Stimulated activated CD4-positive, alpha-beta T cell treated with anti-CD3 and anti-CD28 coated beads, Interleukin-12 subunit alpha, Interleukin-12 subunit beta, amount 100 ng/mL, for 24 hours (primary cell): ENCODE results near the gene NCBP3.
"Not testable (repeated sequence)": the region's sequence is repeated elsewhere in the genome, so short reads cannot be mapped to it uniquely, and the experiment has no call there.

Source experiments
- DNase-seq, 2 experiments: peaks; one replicate each; pipeline ENCODE4 v3.0.0-alpha.2; 2020; ENCODE audit warnings: low read depth in 2 of 2

NCBP3 gene

GRCh38 chr17:3812771-3813170, 33.3 kb downstream of the NCBP3 start:
- DNase-seq = no peak

DNA sequence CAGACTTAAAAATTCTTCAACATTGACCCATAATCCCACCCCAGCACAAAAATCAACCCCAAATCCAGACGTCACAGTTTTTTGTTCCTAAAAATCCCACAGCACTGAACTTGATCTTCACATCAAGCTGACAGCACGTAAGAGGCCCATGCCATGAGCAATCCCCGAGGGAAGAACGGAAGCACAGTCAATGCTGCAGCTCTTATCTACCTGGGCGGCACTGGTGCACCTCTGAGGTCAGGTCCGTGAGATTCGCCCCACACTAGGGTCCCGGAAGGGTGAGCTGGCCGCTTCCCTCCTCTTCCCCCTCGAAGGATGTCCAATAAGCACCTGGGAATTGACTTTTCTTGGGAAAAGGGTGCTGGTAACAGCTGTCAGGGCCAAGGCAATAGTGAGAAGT, 33.8 kb downstream of the NCBP3 start:
- no peak for DNase-seq

- no peak for DNase-seq
Observed at GRCh38 chr17:3810019-3810418, 36.0 kb downstream of the NCBP3 start.

DNA sequence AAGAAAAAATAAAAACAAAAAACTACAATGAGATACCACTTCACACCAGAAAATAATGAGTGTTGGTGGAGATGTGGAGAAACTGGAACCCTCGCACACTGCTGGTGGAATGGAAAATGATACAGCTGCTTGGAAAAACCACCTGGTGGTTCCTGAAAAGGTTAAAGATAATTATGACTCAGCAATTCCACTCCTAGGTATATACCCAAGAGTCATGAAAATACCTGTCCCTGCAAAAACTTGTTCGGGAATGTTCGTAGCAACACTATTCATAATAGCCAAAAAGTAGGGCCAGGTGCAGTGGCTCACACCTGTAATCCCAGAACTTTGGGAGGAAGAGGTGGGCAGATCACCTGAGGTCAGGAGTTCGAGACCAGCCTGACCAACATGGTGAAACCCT, 36.9 kb downstream of the NCBP3 start:
- DNase-seq = no peak

GRCh38 chr17:3808701-3809100, 37.3 kb downstream of the NCBP3 start:
- DNase-seq = no peak

DNA sequence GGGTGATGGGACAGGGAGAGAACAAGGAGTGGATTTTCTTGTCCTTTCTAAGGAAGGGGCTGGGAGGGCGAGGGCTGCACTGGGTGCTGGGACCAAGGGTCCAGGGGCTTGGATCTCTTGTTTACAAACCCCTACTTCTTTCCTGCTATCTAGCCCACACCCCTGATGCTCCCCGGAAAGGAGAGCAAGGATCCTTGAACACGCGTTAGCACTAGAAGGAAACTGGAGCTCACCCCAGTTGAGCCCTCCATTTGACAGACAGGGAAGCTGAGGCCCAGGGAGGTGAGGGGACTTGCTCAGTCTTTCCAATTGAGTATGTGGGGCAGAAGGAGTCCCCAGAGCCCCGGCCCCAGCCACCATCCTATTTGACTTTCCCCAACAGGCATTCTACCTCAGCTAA, 40.5 kb downstream of the NCBP3 start:
- DNase-seq = no peak

- DNase-seq = no peak
Observed at GRCh38 chr17:3804503-3804931, 41.5 kb downstream of the NCBP3 start.

- no peak for DNase-seq
Observed at GRCh38 chr17:3803308-3803640, 42.8 kb downstream of the NCBP3 start.

DNA sequence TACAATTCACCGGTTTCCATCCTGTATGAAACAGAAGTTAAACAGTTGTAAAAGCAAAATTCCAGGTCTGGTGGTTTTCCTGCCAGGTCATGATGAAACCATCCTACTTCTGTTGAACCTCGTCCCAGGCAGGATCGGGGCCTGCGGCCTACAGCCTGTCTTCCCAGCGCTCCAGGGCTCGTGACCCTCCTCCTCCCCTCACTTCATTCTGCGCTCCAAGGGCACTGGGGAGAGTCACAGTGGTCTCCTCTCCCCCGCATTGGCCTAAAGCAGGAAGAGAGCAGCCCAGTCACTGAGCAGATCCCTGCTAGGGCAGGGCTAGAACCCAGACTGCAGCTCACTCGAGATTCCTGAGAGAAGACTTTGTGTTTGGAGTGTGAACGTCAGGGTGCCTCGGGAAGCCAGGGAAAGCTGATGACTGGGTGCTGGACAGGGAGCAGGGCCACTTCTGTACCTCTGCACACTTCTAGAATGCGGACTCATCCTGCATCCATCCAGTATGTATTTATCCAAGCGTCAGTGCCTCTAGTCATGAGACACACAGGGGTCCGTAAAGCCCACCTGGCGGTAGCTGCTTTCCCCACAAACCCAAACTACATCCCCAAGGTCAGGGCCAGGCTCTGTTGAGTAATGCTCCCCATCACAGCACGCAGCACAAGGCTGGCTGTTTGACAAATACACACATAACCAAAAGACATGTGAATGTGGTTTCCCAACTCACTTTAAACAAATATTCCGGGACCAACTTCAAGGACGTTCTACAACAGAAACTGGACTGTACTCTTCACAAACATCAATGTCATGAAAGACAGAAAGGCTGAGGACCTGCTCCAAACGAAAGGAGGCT, 43.4 kb downstream of the NCBP3 start:
- DNase-seq = no peak

DNA sequence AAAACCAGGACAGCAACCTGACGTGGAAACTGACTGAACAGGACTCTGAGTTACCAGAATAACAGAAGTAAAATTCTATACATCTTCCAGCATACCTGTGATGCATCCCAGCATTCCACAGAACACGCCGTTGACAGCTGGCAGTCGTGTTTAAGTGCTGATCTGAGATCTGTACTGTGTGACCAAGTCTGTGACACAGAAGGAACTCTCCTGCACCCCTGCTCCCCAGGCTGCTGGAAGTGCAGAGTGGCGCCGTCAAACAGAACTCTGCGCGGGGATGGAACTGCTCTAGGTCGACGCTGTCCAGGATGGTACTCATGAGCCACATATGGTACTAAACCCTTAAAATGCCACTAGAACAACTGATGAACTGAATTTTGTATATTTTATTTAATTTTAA, 44.3 kb downstream of the NCBP3 start:
- DNase-seq = no peak

DNA sequence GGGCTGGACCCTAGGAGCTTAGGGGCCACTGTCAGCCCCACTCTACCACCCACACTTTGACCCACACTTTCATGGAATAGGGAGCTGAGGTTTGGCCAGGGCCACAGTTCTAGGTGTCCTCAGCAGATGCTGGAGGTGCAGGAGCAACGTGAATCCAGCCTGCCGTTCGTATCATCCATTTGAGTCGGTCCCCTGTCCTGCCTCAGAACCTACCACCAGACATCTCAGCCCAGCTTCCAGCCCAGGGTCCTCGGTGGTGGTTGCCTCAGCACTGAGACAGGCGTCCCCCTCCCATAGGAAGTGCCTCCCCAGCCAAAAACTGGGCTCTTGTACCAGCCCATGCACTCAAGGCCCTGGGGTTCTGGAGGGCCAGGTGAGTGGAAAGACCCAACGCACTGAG, 44.7 kb downstream of the NCBP3 start:
- DNase-seq = no peak

- no peak for DNase-seq
Observed at GRCh38 chr17:3800362-3801271, 45.4 kb downstream of the NCBP3 start, which contains the start of gene ITGAE. Gene ITGAE (minus strand): TSS chr17:3801188. CDS start chr17:3801144, 44 bp downstream.

GRCh38 chr17:3799181-3799945, 46.7 kb downstream of the NCBP3 start:
- no peak for DNase-seq

DNA sequence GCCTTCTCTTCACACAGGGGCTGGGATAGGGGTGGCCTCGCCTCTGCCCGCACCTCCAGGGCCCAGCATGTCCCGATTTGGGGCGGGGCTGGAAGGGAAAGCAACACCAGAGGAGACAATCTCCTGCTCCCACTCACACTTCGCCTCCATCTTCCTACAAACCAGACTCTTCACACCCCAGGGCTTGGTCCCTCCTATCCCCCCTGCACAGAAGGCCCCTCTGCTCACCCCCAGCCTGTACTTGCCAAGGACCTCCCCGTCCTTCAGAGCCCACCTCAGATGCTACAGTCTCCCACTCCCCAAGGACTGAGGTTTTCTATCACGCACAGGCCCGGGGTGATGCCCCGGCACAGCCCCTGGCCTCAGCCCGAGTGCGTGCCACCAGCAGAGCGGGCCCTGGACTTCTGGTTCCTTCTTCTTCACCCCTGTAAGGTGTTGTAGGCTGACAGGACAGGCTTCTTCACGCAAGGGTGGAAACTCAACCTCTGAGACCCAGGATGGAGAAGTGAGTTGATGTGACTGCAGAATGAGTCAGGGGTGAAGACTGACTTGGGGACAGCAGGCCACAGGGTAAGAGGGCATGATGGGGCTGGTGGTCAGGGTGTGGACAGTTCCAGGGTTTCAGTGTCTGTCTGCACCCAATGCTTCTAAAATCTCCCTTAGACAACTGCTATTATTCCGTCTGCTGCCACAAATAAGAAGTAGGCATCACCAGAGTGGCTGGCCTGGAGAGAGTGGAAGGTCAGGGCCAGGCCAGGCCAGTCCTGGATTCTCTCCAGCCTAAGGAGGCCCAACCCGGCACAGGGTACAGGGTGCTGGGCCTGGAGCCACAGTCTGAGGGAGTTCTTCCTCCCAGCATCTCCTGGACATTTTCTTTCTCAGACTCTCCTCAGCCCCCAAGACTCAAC, 47.5 kb downstream of the NCBP3 start:
- no peak for DNase-seq

DNA sequence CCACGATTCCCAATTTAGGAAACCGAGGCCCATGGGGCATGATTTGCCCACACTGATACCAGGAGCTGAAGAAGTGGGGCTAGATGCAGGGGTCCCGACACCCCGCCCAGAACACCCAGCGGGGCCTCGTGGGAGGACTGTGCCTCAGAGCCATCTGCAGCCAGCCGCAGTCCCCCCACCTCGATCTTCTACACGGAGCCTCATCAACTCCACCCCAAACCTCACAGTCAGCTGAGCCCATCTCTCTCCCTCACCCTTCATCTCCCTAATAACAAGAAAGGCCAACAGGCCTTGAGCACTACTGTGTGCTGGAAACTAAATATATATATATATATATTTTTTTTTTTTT, 49.2 kb downstream of the NCBP3 start:
- DNase-seq = no peak

DNA sequence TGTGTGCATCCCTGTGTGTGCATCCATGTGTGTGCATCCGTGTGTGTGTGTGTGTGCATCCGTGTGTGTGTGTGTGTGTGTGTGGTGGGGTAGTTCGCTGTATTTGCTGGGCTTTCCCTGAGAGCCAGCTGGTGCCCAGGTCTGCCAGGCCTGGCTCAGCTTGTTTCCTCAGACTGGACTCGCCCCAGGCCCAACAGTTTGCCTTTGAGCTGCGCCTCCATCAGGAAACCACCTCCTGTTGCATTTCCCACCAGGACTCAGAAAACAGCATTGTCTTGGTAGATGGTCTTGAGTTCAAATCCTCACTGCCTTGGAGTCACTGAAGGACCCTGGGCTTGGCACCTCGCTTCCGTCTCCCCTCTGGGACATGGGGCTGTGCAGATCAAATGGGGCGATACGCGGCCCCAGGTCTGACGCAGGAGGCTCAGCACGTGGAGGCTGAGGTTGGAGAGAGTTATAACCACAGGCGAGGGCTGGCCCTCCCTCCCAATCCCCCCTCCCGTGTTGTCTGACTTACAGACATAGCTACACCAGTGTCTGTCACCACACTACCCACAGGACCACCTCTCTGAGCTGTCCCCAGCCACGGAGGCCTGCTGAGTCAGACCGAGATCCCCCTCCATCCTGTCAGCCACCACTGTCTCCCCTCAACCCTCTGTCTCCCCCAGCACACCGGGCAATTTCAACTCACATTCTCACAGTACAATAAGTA, 49.8 kb downstream of the NCBP3 start:
- peak in 1 of 2 experiments; percentile 47 for DNase-seq

DNA sequence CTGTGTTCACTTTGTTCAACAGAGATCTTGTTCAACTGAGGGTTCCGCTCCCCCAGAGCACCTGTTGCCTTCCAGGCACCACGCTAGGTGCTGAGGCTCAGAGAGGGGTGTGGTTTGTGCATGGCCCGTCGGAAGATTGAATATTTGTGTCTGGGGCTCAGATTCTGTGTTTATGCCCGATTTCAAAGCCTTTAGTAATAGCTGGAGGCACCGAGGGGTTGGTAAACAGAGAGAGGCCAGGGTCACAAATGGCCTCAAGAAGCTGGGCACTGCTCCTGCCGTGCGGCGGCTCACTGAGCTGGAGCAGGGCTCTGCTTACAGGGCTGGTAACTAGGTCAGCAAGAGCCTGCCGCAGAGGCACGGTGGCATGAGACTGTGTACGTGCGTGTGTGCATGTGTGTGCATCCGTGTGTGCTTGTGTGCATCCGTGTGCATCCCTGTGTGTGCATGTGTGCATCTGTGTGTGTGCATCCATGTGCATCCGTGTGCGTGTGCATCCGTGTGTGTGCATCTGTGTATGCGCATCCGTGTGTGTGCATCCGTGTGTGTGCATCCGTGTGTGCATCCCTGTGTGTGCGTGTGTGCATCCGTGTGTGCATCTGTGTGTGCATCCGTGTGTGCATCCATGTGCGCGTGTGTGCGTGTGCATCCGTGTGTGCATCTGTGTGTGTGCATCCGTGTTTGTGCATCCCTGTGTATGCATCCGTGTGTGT, 50.5 kb downstream of the NCBP3 start:
- no peak for DNase-seq

GRCh38 chr17:3794557-3795389, 51.3 kb downstream of the NCBP3 start:
- no peak for DNase-seq

GRCh38 chr17:3794152-3794551, 51.9 kb downstream of the NCBP3 start:
- not testable (repeated sequence) for DNase-seq
